EH (cell line): ENCODE measurements around the gene PRKCZ.
A peak's percentile ranks its signal among the peaks of the same experiment; 100 is the strongest.

Experiments used
- DNase-seq: peaks from one replicate; pipeline ENCODE4 v3.0.0-alpha.2; 2015; ENCODE audit warnings: low read depth

Gene PRKCZ

GRCh38 chr1:2179283-2180013 lies 129.2 kb downstream of the PRKCZ start:
- no peak for DNase-seq

- DNase-seq, result peak; percentile 50
Observed at GRCh38 chr1:2180297-2181245, 130.4 kb downstream of the PRKCZ start.

DNA sequence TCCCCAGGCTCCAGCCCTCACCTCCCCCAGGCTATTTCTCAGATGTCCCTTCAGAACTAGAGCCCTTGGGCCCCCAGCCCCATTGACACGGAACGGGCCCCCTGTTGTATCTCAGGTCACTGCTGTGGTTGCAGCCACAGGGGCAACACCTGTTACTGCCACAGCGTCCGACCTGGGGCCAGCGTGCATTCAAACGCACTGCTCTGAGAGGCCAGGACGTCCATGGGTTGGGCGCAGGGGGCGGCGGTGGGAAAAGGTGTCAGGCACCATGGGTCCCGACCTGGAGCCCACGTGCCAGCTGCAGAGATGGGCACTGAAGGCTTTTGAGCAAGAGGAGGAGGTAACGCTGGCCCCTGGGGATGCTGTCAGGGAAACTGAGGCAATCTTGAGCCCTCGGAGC lies 131.1 kb downstream of the PRKCZ start:
- no peak for DNase-seq

DNA sequence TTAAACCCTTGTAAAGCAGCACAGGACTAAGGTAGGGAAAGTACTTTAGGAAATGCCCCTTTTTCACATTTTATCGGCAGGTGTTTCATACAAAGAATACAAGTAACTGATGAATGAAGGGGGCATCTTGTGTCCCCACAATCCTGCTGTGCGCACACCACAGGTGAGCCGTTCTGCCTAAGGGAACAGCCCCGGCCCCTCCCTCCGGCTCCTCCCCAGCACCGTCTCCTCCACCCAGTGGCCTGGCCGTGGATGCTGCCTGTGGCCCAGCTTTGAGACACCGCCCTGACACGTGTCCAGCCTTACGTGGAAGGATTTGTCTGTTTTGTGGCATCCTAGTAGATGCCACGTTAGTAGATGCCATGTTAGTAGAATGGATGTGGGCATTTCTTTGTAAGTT lies 131.5 kb downstream of the PRKCZ start:
- DNase-seq, result no peak

GRCh38 chr1:2182376-2182775 lies 132.2 kb downstream of the PRKCZ start:
- no peak for DNase-seq

DNA sequence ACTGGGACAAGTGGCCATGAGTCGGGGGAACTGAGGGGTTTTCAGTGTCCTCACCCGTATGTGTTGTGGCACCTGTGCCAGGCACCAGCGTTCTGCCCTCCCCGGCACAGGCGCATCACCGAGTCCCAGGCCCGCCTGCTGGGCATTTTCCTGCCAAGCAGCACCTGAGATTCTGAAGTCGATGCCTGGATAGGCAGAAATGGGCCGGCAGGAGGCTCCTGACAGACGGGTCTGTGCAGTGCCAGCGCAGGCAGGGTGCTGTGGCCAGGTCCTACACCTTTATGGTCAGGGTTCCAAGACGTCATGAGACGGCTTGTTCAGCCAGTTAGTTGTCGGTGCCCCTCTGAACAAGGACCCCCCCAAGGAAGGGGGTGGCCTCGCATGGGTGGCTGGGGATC lies 133.7 kb downstream of the PRKCZ start:
- no peak for DNase-seq

GRCh38 chr1:2184531-2184930 lies 134.3 kb downstream of the PRKCZ start:
- DNase-seq, result no peak

DNA sequence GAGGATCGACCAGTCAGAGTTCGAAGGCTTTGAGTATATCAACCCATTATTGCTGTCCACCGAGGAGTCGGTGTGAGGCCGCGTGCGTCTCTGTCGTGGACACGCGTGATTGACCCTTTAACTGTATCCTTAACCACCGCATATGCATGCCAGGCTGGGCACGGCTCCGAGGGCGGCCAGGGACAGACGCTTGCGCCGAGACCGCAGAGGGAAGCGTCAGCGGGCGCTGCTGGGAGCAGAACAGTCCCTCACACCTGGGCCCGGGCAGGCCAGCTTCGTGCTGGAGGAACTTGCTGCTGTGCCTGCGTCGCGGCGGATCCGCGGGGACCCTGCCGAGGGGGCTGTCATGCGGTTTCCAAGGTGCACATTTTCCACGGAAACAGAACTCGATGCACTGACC lies 134.7 kb downstream of the PRKCZ start:
- DNase-seq, result no peak

DNA sequence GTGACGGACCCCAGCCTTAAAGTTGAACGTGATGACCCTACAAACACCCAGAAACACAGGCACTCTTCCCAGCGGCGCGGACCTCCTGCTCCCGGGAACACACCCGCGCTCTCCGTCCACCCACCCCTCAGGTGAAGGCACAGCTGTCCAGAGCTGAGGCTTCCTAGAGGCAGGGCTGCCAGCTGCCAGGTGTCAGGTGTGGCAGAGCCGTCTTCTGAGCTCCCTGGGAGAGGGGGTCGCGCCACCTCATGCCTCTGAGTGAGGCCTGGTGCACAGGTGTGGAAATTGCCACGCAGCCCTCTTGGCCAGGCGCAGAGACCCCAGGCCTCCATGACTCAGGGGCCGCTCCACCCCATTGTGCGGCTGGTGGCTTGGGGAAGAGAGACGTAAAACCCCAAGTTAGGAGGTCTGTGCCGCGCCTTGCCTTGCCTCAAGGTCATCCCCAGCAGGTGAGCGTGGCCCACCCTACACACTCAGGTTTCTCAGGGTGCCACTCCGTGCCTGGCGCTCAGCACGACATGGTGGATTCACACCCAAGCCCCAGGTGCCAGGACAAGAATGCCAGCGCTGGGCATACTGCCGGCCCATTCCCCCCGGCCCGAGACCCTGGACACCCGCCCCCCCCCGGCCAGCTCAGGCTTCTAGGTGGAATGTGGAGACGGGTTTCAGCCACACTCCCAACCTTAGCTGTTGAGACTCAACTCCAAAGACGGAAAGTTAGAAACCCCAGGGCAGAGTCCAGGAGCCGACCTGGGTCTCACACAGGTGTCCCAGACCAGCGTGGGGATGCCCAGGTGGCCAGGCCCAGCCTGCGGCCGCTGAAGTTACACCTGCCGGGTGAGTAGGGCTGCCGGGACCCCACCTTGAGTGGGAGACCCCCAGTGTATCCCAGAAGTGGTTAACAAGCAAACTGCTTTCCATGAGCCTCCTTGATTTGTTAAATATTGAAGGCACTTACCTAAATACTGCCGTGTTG lies 136.0 kb downstream of the PRKCZ start:
- no peak for DNase-seq

- no peak for DNase-seq
Observed at GRCh38 chr1:2186901-2187300, 136.7 kb downstream of the PRKCZ start.

DNA sequence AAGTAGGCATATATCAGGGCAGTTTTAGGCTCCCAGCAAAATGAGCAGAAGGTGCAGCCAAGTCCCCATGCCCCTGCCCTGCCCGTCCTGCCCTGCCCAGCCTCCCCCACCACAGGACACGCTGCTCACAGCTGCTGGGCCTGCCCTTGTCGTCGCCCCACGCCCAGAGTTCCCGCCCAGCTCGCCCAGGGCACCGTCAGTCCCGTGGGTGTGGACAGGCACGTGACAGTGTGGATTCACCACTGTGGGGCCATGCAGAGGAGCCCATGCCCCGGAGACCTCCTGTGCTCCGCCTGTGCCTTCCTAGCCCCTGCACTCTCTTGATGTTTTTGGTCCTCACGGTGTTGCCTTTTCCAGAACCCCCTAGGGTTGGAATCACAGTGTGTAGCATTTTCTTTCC lies 137.4 kb downstream of the PRKCZ start:
- no peak for DNase-seq

GRCh38 chr1:2188336-2188735 lies 138.1 kb downstream of the PRKCZ start:
- no peak for DNase-seq

GRCh38 chr1:2189459-2190425 lies 139.5 kb downstream of the PRKCZ start:
- DNase-seq, result peak; percentile 97

DNA sequence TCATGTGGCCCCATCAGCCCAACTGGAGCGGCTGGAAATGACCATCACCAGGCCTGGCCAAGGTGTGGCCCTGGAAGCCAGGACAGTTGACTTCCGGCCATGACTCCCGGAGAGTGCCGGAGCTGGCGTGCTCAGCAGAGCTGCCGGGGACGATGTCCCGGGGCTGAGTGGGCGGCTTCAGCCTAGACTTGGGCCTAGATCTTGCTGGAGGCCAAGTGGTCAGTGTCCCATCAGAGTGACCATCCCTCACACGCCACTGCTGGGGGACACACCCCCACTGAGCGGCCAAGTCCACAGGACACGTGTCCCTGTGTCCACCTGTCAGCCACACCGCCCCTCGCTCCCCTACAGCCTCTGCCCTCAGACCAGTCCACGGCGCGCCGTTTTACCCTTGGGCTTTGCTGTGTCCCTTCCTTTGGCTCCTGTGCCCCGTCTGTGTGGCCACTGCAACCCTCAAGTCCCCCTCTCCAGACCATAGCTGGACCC lies 140.3 kb downstream of the PRKCZ start:
- no peak for DNase-seq

- peak; percentile 71 for DNase-seq
Observed at GRCh38 chr1:2192031-2192995, 142.1 kb downstream of the PRKCZ start.

DNA sequence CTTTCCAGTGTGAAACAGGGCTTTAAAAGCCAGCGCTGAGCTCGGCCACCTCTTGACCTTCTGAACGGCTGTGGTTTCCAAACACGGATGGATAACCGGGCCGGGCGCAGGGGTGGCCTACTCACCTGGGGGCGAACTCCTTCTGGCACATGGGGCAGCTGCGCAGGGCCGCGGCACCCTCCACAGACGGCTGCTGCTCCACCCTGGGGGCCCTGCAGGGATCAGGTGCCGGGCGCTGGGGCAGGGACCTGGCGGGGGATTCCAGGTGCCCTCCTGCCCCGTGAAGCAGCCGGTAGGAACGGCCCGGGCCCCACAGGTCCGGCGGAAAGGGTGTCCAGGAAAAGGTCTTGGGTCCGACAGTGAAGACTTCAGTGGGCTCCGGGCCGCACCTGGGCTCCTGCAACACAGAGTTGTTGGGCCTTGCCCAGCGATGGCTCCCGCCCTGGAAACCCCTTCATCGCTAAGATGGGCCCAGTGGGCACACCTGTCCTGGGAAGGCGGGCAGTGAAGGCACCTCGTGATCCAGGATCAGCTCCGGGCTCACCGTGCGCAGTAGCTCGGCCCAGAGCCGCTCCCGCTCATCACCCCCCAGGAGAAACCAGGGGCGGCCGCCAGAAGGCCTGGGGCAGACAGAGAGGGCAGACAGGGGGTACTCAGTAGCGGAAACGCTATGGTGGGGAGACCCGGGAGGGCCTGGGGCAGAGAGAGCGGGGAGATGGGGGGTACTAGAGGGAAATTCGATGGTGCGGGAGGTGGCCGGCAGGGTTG lies 143.5 kb downstream of the PRKCZ start:
- no peak for DNase-seq

GRCh38 chr1:2194319-2194897 lies 144.2 kb downstream of the PRKCZ start, which contains the start of gene FAAP20:
Gene FAAP20 (minus strand): TSS chr1:2194772. CDS start chr1:2194749, 23 bp downstream.
- peak; percentile 75 for DNase-seq
